ENCODE measurements around the gene SLIT3. TPM values are rescaled to one million over a fixed set of nuclear protein-coding genes. Genes with fewer than 3 reads are reported as not detected.

Gene SLIT3
- total RNA-seq, 1 donor from 2014 or later, result 0.22 TPM

DNA sequence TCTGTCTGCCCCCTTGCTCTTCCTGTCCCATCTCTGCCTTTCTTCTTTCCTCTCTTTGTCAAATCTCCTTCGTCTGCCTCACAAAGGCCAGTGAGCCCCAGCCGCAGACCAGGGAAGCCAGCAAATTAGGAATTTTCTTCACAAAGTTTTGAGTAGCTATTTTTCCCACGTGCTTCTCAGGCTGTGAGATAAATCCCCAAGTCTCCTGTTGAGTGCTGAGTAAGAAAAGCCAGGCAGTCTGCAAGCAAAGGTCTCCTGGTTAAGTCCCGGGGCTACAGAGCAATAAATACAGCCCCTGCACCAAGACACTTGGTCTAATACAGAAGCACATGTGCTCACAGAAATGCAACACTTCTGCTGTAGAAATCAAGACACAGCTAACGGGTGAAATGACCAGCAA lies 284.9 kb downstream of the SLIT3 start:
- H3K27ac Mint-ChIP-seq, result peak overlapping the region; percentile 85
- Histone ChIP-seq H3F3A (ENCODE audit: low read depth) (no peaks in the 10 kb centered on the region), H3K9ac (no peak overlapping the region), H3K4me1 (peaks cover 17% of the 10 kb centered on the region), H4K20me1 (ENCODE audit: low read depth) (no peaks in the 10 kb centered on the region), H3K36me3 (no peaks in the 10 kb centered on the region), H3K79me2 (ENCODE audit: low read depth) (no peaks in the 10 kb centered on the region), H3K27ac (no peak overlapping the region), H3K4me3 (no peak overlapping the region), H2AFZ (replicated peaks) (peak overlapping the region; percentile 96), H3K27me3 (no peaks in the 10 kb centered on the region), H3K4me2 (no peak overlapping the region), H3K9me3 (ENCODE audit: low read depth) (no peaks in the 10 kb centered on the region)
- peaks cover 82% of the 10 kb centered on the region for H3K4me1 Mint-ChIP-seq
- TF ChIP-seq EZH2 (IDR thresholded peaks at IDR 0.05), result no peak
- TF ChIP-seq, protein P1, sequence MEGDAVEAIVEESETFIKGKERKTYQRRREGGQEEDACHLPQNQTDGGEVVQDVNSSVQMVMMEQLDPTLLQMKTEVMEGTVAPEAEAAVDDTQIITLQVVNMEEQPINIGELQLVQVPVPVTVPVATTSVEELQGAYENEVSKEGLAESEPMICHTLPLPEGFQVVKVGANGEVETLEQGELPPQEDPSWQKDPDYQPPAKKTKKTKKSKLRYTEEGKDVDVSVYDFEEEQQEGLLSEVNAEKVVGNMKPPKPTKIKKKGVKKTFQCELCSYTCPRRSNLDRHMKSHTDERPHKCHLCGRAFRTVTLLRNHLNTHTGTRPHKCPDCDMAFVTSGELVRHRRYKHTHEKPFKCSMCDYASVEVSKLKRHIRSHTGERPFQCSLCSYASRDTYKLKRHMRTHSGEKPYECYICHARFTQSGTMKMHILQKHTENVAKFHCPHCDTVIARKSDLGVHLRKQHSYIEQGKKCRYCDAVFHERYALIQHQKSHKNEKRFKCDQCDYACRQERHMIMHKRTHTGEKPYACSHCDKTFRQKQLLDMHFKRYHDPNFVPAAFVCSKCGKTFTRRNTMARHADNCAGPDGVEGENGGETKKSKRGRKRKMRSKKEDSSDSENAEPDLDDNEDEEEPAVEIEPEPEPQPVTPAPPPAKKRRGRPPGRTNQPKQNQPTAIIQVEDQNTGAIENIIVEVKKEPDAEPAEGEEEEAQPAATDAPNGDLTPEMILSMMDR (IDR thresholded peaks at IDR 0.05), result no peak
- TF ChIP-seq EZH2phosphoT487 (IDR thresholded peaks at IDR 0.05), result no peak
- H3K36me3 Mint-ChIP-seq, result no peaks in the 10 kb centered on the region
- DNase-seq (ENCODE audit: low spot score), result no peak
- H3K27me3 Mint-ChIP-seq (ENCODE audit: insufficient read depth, low read depth), result peaks cover 5% of the 10 kb centered on the region
- H3K4me3 Mint-ChIP-seq, result no peak overlapping the region
- no peaks in the 10 kb centered on the region for H3K9me3 Mint-ChIP-seq

- H3F3A ChIP-seq (ENCODE audit: low read depth), result no peaks in the 10 kb centered on the region
- no peaks in the 10 kb centered on the region for H4K20me1 ChIP-seq (ENCODE audit: low read depth)
- H3K9me3 ChIP-seq (ENCODE audit: low read depth), result no peaks in the 10 kb centered on the region
- no peak for TF ChIP-seq EZH2phosphoT487 (IDR thresholded peaks at IDR 0.05)
- TF ChIP-seq EZH2 (IDR thresholded peaks at IDR 0.05), result no peak
- TF ChIP-seq, protein P1 (IDR thresholded peaks at IDR 0.05), result no peak
- H3K4me3 ChIP-seq, result no peak overlapping the region
- no peaks in the 10 kb centered on the region for H3K79me2 ChIP-seq (ENCODE audit: low read depth)
- Mint-ChIP-seq H3K36me3 (no peaks in the 10 kb centered on the region), H3K4me1 (peaks cover 66% of the 10 kb centered on the region), H3K4me3 (no peak overlapping the region), H3K9me3 (no peaks in the 10 kb centered on the region), H3K27me3 (ENCODE audit: insufficient read depth, low read depth) (peaks cover 5% of the 10 kb centered on the region), H3K27ac (no peak overlapping the region)
- no peak overlapping the region for H2AFZ ChIP-seq (replicated peaks)
- DNase-seq (ENCODE audit: low spot score), result no peak
- peak overlapping the region; percentile 40 for H3K4me2 ChIP-seq
- no peak overlapping the region for H3K9ac ChIP-seq
- H3K27me3 ChIP-seq, result no peaks in the 10 kb centered on the region
- H3K36me3 ChIP-seq, result no peaks in the 10 kb centered on the region
- H3K27ac ChIP-seq, result no peak overlapping the region
- peaks cover 17% of the 10 kb centered on the region for H3K4me1 ChIP-seq
Measured at GRCh38 chr5:169013846-169014245, 287.1 kb downstream of the SLIT3 start.

DNA sequence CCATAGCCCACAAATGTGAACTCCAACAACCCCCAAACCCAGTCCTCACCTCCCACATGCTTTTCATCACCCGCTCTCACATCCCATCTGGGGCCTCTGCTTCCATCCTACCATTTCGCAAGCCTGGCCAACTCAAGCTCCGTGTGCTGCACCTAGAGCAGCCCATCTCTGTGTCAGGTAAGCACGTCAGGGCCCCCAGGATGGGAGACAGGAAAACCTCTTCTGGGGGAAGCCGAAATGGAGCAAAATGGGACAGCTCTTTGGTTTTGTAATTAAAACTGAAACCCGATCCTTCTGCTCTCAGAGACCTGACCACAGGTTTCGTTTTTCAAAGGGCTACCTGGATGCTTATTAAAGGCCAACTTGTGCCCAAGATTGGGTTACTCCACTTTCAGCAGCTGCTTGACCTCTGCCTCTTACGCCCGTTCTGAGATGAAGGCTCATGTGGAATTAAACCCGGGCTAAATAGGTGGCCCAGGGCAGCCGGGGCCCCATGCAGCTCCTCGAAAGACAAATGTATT lies 287.7 kb downstream of the SLIT3 start:
- Histone ChIP-seq H4K20me1 (ENCODE audit: low read depth) (no peaks in the 10 kb centered on the region), H3K27me3 (no peaks in the 10 kb centered on the region), H3K36me3 (no peaks in the 10 kb centered on the region), H3K4me3 (no peak overlapping the region), H3K79me2 (ENCODE audit: low read depth) (no peaks in the 10 kb centered on the region), H3K9me3 (ENCODE audit: low read depth) (no peaks in the 10 kb centered on the region), H2AFZ (replicated peaks) (no peak overlapping the region), H3K9ac (no peak overlapping the region), H3K4me2 (peak overlapping the region; percentile 40), H3K4me1 (peaks cover 17% of the 10 kb centered on the region), H3K27ac (no peak overlapping the region), H3F3A (ENCODE audit: low read depth) (no peaks in the 10 kb centered on the region)
- Mint-ChIP-seq H3K27me3 (ENCODE audit: insufficient read depth, low read depth) (peaks cover 3% of the 10 kb centered on the region), H3K36me3 (no peaks in the 10 kb centered on the region), H3K4me3 (no peak overlapping the region), H3K9me3 (no peaks in the 10 kb centered on the region), H3K27ac (peak overlapping the region; percentile 7), H3K4me1 (peaks cover 60% of the 10 kb centered on the region)
- DNase-seq (ENCODE audit: low spot score), result no peak
- TF ChIP-seq EZH2 (IDR thresholded peaks at IDR 0.05), result no peak
- TF ChIP-seq EZH2phosphoT487 (IDR thresholded peaks at IDR 0.05), result no peak
- TF ChIP-seq, protein P1 (IDR thresholded peaks at IDR 0.05), result no peak
